ENCODE results near the gene NR5A2. TPM values are rescaled to one million over a fixed set of nuclear protein-coding genes. Genes with fewer than 3 reads are reported as not detected.

NR5A2 gene
- total and polyA plus RNA-seq, 10 of the 15 experiments (the other 5 are each of a cell fraction or from before 2014, with no cell fraction given), result 0.02 to 0.60 (median 0.15) TPM; not detected in 1

DNA sequence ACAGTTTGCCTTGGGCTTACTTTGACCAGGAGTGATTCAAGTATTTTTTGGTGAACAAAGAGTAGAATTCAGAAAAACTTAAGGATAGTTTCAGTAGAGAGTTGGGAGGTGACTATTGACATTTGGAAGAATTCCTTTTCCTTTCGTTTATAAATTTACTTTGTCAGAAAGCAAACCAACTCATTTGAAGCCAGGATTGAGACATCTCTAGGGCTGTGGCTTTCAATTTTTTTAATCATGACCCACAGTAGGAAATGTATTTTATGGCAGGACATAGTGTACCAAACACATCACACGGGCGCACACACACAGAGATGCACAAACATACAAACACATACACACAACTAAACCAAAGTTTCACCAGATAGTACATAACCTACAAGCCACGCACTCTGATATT lies 24.1 kb downstream of the NR5A2 start (continued):
- TF ChIP-seq PAX5 (IDR thresholded peaks at IDR 0.05; ENCODE audit: borderline replicate concordance, low read depth, low read length), result no peak
- TF ChIP-seq NRF1 (conservative IDR thresholded peaks at IDR 0.05; ENCODE audit: low read depth, low read length), result no peak
- no peak for TF ChIP-seq CBFB (IDR thresholded peaks at IDR 0.05; ENCODE audit: low read depth)
- no peak for TF ChIP-seq NBN (IDR thresholded peaks at IDR 0.05)
- TF ChIP-seq, protein P1, sequence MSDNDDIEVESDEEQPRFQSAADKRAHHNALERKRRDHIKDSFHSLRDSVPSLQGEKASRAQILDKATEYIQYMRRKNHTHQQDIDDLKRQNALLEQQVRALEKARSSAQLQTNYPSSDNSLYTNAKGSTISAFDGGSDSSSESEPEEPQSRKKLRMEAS (IDR thresholded peaks at IDR 0.05; ENCODE audit: low read depth, low read length), result no peak
- TF ChIP-seq, protein P2, sequence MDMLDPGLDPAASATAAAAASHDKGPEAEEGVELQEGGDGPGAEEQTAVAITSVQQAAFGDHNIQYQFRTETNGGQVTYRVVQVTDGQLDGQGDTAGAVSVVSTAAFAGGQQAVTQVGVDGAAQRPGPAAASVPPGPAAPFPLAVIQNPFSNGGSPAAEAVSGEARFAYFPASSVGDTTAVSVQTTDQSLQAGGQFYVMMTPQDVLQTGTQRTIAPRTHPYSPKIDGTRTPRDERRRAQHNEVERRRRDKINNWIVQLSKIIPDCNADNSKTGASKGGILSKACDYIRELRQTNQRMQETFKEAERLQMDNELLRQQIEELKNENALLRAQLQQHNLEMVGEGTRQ (IDR thresholded peaks at IDR 0.05; ENCODE audit: borderline replicate concordance, low read depth, low read length), result no peak

DNA sequence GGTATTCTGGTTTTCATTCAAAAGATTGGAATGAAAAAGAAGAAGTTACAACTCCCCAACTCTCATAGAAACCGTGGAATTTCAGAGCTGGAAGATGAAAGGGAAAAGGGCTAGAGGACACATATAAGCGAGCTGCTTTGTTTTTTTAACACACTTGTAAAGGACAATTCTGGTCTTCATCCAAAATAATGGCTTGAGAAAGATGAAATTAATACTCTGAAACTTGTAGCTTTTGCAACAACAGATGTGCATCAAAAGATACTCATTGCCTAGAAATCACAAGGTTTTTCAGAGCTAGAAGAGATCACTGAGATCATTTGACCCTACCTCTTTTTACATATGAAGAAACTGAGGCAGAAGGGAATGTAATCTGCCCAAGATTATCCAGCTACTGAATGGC lies 25.6 kb downstream of the NR5A2 start:
- Histone ChIP-seq H3K27me3 (replicated peaks in 1 of 2; ENCODE audit: control insufficient read depth in 2 of 2, insufficient read depth in 2 of 2, low read length in 1 of 2) (no peaks in the 10 kb centered on the region; a peak in 1 of 4 replicates), H3K36me3 (ENCODE audit: control insufficient read depth in 2 of 2, insufficient read depth in 2 of 2, low read length in 1 of 2) (no peaks in the 10 kb centered on the region), H3K9ac (ENCODE audit: control insufficient read depth, insufficient read depth, low read length) (no peak overlapping the region), H3K9me3 (replicated peaks; ENCODE audit: control insufficient read depth, insufficient read depth, low read length) (no peaks in the 10 kb centered on the region), H2AFZ (ENCODE audit: control insufficient read depth, low read depth, low read length) (no peak overlapping the region), H3K4me3 (no peak overlapping the region), H3K4me1 (ENCODE audit: control insufficient read depth, insufficient read depth, low read length) (no peaks in the 10 kb centered on the region), H3K4me2 (ENCODE audit: control insufficient read depth, insufficient read depth) (no peak overlapping the region), H4K20me1 (ENCODE audit: control insufficient read depth, insufficient read depth) (no peaks in the 10 kb centered on the region), H3K27ac (ENCODE audit: control insufficient read depth, insufficient read depth) (no peak overlapping the region), H3K79me2 (ENCODE audit: control insufficient read depth, insufficient read depth, low read length) (no peaks in the 10 kb centered on the region)
- no peak for TF ChIP-seq RB1 (IDR thresholded peaks at IDR 0.05; ENCODE audit: borderline replicate concordance)
- TF ChIP-seq, protein P3, sequence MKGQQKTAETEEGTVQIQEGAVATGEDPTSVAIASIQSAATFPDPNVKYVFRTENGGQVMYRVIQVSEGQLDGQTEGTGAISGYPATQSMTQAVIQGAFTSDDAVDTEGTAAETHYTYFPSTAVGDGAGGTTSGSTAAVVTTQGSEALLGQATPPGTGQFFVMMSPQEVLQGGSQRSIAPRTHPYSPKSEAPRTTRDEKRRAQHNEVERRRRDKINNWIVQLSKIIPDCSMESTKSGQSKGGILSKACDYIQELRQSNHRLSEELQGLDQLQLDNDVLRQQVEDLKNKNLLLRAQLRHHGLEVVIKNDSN (IDR thresholded peaks at IDR 0.05; ENCODE audit: borderline replicate concordance, extremely low read length, insufficient read depth, low read depth, low read length), result no peak
- TF ChIP-seq, protein P4, sequence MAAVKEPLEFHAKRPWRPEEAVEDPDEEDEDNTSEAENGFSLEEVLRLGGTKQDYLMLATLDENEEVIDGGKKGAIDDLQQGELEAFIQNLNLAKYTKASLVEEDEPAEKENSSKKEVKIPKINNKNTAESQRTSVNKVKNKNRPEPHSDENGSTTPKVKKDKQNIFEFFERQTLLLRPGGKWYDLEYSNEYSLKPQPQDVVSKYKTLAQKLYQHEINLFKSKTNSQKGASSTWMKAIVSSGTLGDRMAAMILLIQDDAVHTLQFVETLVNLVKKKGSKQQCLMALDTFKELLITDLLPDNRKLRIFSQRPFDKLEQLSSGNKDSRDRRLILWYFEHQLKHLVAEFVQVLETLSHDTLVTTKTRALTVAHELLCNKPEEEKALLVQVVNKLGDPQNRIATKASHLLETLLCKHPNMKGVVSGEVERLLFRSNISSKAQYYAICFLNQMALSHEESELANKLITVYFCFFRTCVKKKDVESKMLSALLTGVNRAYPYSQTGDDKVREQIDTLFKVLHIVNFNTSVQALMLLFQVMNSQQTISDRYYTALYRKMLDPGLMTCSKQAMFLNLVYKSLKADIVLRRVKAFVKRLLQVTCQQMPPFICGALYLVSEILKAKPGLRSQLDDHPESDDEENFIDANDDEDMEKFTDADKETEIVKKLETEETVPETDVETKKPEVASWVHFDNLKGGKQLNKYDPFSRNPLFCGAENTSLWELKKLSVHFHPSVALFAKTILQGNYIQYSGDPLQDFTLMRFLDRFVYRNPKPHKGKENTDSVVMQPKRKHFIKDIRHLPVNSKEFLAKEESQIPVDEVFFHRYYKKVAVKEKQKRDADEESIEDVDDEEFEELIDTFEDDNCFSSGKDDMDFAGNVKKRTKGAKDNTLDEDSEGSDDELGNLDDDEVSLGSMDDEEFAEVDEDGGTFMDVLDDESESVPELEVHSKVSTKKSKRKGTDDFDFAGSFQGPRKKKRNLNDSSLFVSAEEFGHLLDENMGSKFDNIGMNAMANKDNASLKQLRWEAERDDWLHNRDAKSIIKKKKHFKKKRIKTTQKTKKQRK (IDR thresholded peaks at IDR 0.05; ENCODE audit: low read depth, low read length), result no peak
- no peak for TF ChIP-seq KDM1A (IDR thresholded peaks at IDR 0.05; ENCODE audit: borderline replicate concordance)
- no peak for TF ChIP-seq ETV6 (conservative IDR thresholded peaks at IDR 0.05 in 1 of 2, IDR thresholded peaks at IDR 0.05 in 1 of 2; ENCODE audit: borderline replicate concordance in 1 of 2, low read depth in 1 of 2)
- no peak for TF ChIP-seq GATAD2B (conservative IDR thresholded peaks at IDR 0.05; ENCODE audit: low read depth)
- no peak for TF ChIP-seq BMI1 (IDR thresholded peaks at IDR 0.05; ENCODE audit: borderline replicate concordance)
- no peak for TF ChIP-seq HCFC1 (IDR thresholded peaks at IDR 0.05; ENCODE audit: low read length)
- DNase-seq (ENCODE audit: low read depth, low spot score) (no peak), ATAC-seq (no peak), FAIRE-seq (no peak)
- WGBS (ENCODE audit: insufficient coverage, insufficient replicate concordance, low lambda C conversion rate, missing lambda C conversion rate), result 0% methylated on average over 2 of the region's 2 CpGs
- no TSS peak for BruUV-seq (replicated peaks)
- in situ Hi-C loops (cut with MboI) (no loop called here), intact Hi-C loops (cut with micrococcal nuclease; ENCODE audit: unreplicated experiment) (no loop called here)
- RAD21 ChIA-PET (ENCODE audit: unreplicated experiment), result no interaction called here
- CTCF ChIA-PET, result interaction anchor here (0.6 to 0.8 kb wide), 2 partner anchors 28 to 224 kb away, joined by 3 to 4 read pairs; no protein-coding TSS in a partner anchor
- SMC1A ChIA-PET (ENCODE audit: uncharacterized antibody, unreplicated experiment), result interaction anchor here (0.6 kb wide), 1 partner anchor 9 kb away, joined by 3 read pairs; no protein-coding TSS in a partner anchor
- POLR2A ChIA-PET, result no interaction called here

Data from GM12878 (cell line).